ENCODE measurements around the gene TENM3. TPM values are rescaled to one million over a fixed set of nuclear protein-coding genes. Genes with fewer than 3 reads are reported as not detected.
"Not testable (repeated sequence)": the region's sequence is repeated elsewhere in the genome, so short reads cannot be mapped to it uniquely, and the experiment has no call there.

TENM3 gene
- total RNA-seq, 1 experiment from 2014 or later: 57.4 TPM

DNA sequence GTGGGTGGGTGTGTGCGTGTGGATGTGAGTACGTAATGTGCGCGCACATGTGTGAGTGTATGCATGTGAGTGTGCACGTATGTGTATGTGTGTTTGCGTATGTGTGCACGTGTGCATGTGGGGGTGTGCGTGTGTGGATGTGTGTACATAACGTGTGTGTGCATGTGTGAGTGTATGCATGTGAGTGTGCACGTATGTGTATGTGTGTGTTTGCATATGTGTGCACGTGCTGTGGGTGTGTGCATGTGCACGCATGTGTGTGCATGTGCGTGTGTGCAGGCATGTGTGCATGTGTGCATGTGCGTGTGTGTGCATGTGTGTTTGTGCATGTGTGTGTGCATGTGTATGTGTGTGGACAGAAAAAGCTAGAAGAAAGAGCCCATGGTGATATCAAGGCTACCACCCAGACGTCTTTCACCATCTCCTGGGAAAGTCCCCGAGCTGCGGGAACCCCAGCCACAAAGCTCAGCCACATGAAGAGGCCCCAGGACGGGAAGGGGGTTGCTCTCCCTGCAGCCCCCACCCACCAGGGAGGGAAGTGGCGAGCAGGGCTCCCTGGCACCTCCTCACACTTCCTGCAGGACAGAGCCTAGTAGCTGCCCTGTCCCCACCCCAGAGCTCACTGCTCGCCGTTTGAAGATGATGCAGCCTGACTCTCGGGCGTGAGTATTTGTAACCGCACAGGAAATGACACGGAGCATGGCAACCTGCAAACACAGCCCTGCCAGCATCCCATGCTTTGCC is 565.6 kb downstream of the TENM3 start:
- DNase-seq: no peak

DNA sequence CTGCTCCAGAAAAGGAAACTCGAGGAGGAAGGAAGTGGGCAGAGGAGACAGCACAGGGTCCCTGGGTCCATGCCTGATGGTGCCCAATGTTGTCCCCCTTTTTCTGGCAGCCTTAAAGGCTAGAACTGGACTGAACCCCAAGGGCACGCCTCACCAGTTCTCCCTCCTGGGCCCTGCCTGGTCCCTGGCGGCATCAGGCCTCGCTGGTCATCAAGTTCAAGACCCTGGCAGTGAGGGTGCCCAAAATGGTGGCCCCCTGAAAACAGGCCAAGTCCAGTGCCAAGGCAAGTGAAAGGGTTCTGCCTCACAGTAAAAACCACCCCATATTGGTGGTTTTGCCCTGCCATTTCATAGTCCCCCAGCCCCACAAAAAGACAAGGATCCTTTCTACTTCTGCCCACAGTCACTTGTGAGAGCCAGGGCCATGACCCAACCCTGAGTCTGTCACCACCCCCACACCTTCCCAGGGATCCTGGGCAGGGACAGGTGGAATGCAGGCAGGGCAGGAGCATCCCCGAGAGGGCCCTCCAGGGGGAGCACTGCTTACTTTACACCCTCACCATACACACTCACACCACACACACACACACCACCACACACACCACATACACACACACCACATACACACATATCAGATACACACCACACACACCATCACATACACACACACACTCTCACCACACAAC is 566.4 kb downstream of the TENM3 start:
- Histone ChIP-seq H3K27ac (no peak overlapping the region), H3K4me1 (no peaks in the 10 kb centered on the region), H3K36me3 (no peaks in the 10 kb centered on the region), H3K9me3 (replicated peaks) (no peaks in the 10 kb centered on the region), H3K4me3 (no peak overlapping the region), H3K27me3 (no peaks in the 10 kb centered on the region)
- no peak for DNase-seq

More for the DNA sequence above, 565.6 kb downstream of the TENM3 start:
- Histone ChIP-seq H3K4me1 (no peaks in the 10 kb centered on the region), H3K27me3 (no peaks in the 10 kb centered on the region), H3K4me3 (no peak overlapping the region), H3K9me3 (replicated peaks) (no peaks in the 10 kb centered on the region), H3K36me3 (no peaks in the 10 kb centered on the region), H3K27ac (no peak overlapping the region)

DNA sequence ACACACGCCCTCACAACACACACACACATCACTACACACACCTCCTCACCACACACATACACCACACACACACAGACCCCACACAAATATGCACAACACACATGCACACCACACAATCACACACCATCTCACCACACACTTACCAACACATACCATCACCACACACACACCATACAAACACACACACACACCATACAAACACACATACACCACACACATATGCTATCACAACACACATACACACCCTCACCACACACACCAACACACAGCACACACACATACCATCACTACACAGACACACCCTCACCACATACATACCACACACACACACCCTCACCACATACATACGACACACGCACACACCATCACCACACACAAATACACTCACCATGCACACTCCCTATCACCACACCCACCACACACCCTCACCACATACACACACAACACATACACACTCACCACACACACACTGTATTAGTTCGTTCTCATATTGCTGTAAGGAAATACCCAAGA is 567.0 kb downstream of the TENM3 start:
- no peak for DNase-seq
- Histone ChIP-seq H3K27ac (no peak overlapping the region), H3K36me3 (no peaks in the 10 kb centered on the region), H3K27me3 (no peaks in the 10 kb centered on the region), H3K9me3 (replicated peaks) (no peaks in the 10 kb centered on the region), H3K4me3 (no peak overlapping the region), H3K4me1 (no peaks in the 10 kb centered on the region)

DNA sequence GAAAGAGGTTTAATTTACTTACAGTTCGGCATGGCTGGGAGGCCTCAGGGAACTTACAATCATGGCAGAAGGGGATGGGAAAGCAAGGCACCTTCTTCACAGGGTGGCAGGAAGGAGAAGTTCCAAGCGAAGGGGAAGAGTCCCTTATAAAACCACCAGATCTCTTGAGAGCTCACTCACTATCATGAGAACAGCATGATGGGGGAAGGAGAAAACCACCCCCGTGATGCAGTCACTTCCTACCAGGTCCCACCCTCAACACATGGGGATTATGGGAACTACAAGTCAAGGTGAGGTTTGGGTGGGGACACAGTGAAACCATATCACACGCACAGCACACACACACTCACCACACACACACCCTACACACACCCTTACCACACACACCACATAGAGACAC is 569.7 kb downstream of the TENM3 start:
- Histone ChIP-seq H3K27ac (no peak overlapping the region), H3K4me3 (no peak overlapping the region), H3K27me3 (no peaks in the 10 kb centered on the region), H3K9me3 (replicated peaks) (no peaks in the 10 kb centered on the region), H3K4me1 (no peaks in the 10 kb centered on the region), H3K36me3 (no peaks in the 10 kb centered on the region)
- DNase-seq: no peak

DNA sequence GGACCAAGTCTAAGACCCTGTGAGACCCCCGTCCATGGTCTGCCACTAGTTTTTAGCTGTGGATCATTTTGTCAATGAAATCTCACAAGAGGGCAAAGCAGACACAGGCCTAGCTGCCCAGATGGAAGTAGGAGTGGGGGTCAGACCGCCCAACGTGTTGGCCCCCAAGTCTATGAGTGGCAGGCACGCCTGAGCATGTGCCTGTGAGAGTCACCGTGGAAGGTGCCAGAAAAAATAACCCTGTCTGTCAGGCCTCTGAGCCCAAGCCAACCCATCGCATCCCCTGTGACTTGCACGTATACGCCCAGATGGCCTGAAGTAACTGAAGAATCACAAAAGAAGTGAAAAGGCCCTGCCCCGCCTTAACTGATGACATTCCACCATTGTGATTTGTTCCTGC is 570.9 kb downstream of the TENM3 start:
- not testable (repeated sequence) for H3K27ac ChIP-seq; H3K4me1 ChIP-seq; H3K9me3 ChIP-seq (replicated peaks); DNase-seq; H3K36me3 ChIP-seq; H3K27me3 ChIP-seq; H3K4me3 ChIP-seq

DNA sequence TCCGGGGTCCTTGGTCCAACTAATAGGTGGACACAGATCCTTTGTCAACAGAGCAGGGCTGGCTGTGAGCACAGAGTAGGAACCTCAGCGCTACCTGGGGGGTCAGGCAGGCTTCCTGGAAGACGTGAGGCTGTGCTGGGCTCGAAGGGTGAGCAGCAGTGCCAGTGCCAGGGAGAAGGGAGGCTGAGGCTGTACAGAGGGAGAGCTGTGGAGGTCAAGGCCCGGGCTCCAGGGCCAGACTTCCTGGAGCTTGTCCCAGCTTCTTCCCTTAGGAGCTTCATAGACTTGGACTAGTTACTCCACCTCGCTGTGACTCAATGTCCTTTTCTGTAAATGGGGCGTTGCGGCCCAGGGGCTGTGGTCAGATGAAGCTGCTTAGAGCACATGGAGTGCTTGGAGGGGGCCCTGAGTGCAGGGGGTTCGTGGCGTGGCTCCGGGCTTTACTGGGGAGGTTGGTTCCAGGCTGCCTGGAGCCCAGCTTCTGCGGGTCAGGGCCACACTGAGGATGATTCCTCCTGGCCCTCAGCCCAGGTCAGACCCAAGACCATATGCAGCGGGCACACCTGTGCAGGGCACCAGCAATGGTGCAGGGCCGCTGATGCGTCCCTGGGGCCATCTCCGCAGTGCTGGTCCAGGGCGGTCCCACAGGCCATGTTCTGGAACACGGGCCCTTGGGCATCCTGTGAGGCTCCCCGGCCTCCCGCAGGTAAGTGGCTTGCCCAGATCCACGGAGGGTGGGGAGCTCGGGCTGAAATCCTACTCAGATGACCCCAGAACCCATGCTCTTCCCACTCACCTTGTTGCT is 575.9 kb downstream of the TENM3 start:
- no peak for DNase-seq
- H3K4me3 ChIP-seq: no peak overlapping the region
- no peaks in the 10 kb centered on the region for H3K4me1 ChIP-seq
- no peaks in the 10 kb centered on the region for H3K27me3 ChIP-seq
- H3K36me3 ChIP-seq: no peaks in the 10 kb centered on the region
- no peak overlapping the region for H3K27ac ChIP-seq
- no peaks in the 10 kb centered on the region for H3K9me3 ChIP-seq (replicated peaks)

DNA sequence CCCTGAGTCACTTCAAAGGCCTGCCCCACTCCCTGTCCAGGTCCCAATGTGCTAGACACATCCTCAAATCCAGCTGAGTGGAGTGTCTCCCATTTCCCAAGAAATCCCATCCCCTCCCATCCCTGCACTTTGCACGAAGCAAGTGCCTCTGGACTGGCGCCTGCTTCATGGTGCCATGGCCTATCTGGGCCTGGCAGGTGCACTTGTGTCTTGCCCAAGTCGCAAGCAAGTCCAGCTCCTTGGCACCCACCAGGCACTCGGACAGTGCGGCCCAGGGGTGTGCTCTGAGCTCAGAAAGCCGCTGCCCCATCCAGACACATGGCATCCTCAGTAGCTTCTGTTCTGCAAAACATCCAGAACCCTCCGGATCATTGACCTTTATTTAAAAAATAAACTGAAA is 576.5 kb downstream of the TENM3 start:
- Histone ChIP-seq H3K27me3 (no peaks in the 10 kb centered on the region), H3K36me3 (no peaks in the 10 kb centered on the region), H3K9me3 (replicated peaks) (no peaks in the 10 kb centered on the region), H3K4me3 (no peak overlapping the region), H3K27ac (no peak overlapping the region), H3K4me1 (no peaks in the 10 kb centered on the region)
- DNase-seq: no peak

DNA sequence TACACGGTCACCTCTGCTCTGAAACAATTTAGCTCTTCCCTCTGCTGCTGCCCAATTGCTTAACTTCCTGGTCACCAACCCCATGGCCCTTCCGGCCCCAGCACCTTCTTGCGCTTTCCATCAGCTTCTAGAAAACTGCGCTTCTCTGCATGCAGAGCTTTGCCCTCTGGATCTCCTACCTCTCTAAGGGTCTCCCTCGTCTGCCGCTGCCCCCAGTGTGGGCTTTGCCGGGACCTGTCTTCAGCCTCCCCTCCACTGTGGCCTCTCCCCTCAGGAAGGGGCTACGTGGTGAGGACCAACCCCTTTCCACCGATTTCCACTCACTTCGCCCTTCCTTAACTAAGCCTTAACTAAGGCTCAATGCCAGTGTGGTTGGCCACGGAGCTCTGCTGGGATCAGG is 579.4 kb downstream of the TENM3 start:
- Histone ChIP-seq H3K4me3 (no peak overlapping the region), H3K27ac (no peak overlapping the region), H3K9me3 (replicated peaks) (no peaks in the 10 kb centered on the region), H3K27me3 (no peaks in the 10 kb centered on the region), H3K36me3 (no peaks in the 10 kb centered on the region), H3K4me1 (no peaks in the 10 kb centered on the region)
- no peak for DNase-seq

DNA sequence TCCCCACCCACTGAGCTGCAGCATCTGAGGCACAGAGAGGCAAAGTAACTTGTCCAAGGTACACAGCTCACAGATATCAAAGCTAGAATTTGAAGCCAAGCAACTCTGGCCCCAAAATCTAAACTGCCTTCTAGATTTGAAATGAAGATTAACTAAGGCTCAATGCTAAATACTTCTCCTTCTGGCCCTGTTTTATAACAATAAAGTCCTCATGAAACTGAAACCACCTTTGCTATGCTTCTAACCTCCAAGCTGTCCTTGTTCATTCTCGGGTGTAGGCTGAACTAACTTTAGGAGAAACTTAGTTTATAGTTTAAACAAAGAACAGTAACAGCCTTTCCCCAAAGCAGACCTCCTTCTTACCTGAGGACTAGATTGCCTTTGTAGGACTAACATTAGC is 580.4 kb downstream of the TENM3 start:
- Histone ChIP-seq H3K4me3 (no peak overlapping the region), H3K9me3 (replicated peaks) (no peaks in the 10 kb centered on the region), H3K4me1 (no peaks in the 10 kb centered on the region), H3K27me3 (no peaks in the 10 kb centered on the region), H3K27ac (no peak overlapping the region), H3K36me3 (no peaks in the 10 kb centered on the region)
- DNase-seq: no peak

DNA sequence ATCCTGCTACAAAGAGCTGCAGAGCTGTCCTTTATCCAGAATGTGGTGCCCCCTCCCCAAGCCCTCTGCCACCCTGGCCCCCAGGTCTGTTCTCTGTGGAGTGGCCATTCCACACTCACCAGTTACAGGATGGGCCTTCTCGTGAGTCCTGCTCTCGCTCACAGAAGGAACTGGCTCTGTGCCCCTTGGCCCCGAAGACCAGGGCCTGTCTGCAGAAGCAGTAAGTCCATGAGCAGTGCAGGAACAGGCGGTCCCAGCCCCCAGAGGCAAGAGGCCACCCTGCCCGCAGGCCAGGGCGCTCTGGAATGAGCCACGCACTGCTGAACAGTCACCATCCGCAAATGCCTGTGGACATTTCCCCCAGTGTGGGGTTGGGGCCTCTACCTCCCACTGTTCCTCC is 581.8 kb downstream of the TENM3 start:
- Histone ChIP-seq H3K4me1 (no peaks in the 10 kb centered on the region), H3K27ac (no peak overlapping the region), H3K9me3 (replicated peaks) (no peaks in the 10 kb centered on the region), H3K4me3 (no peak overlapping the region), H3K27me3 (no peaks in the 10 kb centered on the region), H3K36me3 (no peaks in the 10 kb centered on the region)
- DNase-seq: no peak

DNA sequence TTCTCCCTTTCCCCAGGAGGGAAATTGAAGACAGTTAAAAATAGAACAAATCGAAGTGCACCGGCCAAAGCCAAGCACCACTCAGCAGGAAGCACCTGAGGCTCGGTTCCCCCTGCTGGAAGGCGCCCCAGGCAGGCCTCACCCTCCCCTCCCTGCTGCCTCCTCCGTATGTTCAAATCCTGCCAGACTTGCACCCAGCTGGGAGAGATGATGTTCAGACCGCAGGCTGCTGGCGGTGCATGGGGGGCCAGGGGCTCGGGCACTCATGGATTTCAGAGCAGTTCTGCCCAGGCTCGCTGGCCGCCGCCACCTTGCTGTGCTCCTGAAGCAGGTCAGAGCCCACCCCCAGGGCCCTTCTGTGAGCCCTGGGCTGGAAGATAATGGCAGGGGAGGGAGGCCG is 582.6 kb downstream of the TENM3 start:
- Histone ChIP-seq H3K27me3 (no peaks in the 10 kb centered on the region), H3K27ac (no peak overlapping the region), H3K36me3 (no peaks in the 10 kb centered on the region), H3K4me3 (no peak overlapping the region), H3K4me1 (no peaks in the 10 kb centered on the region), H3K9me3 (replicated peaks) (no peaks in the 10 kb centered on the region)
- DNase-seq: no peak

DNA sequence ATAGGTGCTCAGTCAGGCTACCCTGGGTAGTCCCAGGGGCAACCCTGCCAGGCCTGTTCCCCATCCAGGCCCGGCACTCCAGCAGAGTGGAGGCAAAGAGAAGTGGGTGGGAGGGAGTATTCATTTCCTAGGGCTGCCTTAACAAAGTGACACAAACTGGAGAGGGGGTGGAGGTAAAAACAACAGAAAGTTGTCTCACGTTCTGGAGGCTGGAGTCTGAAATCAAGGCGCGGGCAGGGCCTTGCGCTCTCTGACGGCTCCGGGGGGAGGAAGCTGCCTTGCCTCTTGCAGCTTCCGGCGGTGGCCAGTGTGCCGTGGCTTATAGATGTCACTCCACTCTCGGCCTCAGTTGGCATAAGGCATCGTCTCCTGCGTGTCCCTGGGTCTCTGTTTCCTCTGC is 583.2 kb downstream of the TENM3 start:
- H3K4me1 ChIP-seq: no peaks in the 10 kb centered on the region
- no peaks in the 10 kb centered on the region for H3K36me3 ChIP-seq
- H3K9me3 ChIP-seq (replicated peaks): no peaks in the 10 kb centered on the region
- no peak overlapping the region for H3K4me3 ChIP-seq
- no peak overlapping the region for H3K27ac ChIP-seq
- no peaks in the 10 kb centered on the region for H3K27me3 ChIP-seq
- DNase-seq: no peak

DNA sequence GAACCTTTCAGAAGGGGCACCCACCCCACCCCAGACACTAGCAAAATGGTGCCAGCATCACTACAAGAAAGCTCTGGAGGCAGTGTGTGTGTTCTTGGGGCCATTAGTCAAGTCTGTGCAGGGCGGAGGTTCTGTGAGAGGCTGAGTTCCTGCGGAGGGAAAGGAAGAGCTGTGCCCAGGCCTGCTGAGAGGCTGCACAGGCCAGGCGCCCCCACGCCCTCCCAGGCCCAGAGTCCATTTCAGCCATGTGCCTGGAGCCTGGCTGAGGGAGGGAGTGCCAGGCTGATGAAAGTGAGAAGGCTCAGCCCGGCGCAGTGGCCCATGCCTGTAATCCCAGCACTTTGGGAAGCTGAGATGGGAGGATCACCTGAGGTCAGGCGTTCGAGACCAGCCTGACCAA is 584.0 kb downstream of the TENM3 start:
- Histone ChIP-seq H3K27me3 (no peaks in the 10 kb centered on the region), H3K4me1 (no peaks in the 10 kb centered on the region), H3K27ac (no peak overlapping the region), H3K9me3 (replicated peaks) (no peaks in the 10 kb centered on the region), H3K36me3 (no peaks in the 10 kb centered on the region), H3K4me3 (no peak overlapping the region)
- no peak for DNase-seq

DNA sequence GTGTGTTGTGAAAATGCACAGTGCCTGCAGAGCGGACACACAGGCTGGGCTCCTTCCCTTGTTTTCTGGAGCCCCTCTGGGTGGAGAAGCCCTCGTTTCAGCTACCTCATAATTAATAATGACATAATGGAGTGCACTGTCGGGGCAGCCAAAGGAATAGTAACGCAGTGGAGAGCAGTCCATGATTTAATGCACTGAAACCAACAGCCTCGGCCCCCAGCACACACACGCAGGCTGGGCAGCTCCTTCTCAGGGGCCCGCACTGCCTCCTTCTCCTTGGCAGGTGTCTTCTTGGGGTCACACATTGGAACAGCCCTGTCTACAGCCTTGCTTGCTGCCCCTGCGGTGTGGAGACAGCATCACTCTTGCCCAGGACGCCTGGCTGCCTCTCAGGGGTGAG is 584.8 kb downstream of the TENM3 start:
- no peak overlapping the region for H3K4me3 ChIP-seq
- no peaks in the 10 kb centered on the region for H3K9me3 ChIP-seq (replicated peaks)
- H3K27ac ChIP-seq: no peak overlapping the region
- H3K27me3 ChIP-seq: no peaks in the 10 kb centered on the region
- H3K4me1 ChIP-seq: no peaks in the 10 kb centered on the region
- H3K36me3 ChIP-seq: no peaks in the 10 kb centered on the region
- DNase-seq: no peak

DNA sequence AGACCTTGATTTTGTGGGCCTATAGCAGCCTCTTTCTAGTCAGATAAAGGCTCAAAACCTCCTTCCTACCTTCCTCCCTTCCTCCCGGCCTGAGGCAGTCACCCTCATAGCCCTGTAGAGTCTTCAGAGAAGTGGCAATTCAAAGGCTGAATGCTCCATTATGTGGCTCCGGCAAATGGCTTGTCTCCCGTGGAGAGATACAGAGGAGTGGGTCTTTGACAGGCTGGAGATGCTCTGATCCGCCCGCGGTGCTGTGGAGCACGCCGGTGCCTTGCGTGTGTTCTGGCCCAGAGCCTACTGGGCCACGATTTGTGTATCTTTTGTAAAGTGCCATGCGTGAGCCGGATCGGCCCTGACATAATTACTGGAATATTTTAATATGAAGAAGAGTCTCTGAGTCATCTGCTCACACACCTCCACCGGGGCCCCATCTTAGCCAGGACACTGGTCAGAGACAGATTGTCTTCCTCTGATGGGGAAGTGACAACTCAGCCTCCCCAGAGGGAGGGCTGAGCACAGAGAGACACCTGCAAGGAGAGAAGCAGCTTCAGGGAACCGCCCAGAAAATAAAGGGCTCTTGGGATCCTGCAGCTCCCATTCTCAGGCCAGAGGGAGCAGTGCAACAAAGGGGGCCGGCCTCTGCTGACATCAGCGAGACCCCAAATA is 585.3 kb downstream of the TENM3 start:
- Histone ChIP-seq H3K36me3 (no peaks in the 10 kb centered on the region), H3K4me1 (no peaks in the 10 kb centered on the region), H3K27ac (no peak overlapping the region), H3K27me3 (no peaks in the 10 kb centered on the region), H3K4me3 (no peak overlapping the region), H3K9me3 (replicated peaks) (no peaks in the 10 kb centered on the region)
- no peak for DNase-seq
